Adrenal gland (tissue), 12 donors: ENCODE data around the gene PCSK6. TPM values are rescaled to one million over a fixed set of nuclear protein-coding genes. Genes with fewer than 3 reads are reported as not detected.

Experiments used
- DNase-seq, 7 donors: peaks; one replicate each; pipeline ENCODE4 v3.0.0-alpha.2; 2019 to 2020
- H3K27ac ChIP-seq, 5 donors: fragments of 200-600 bp; sonication (generic) in 4 of 5; 1 replicate in 3 of 5; 2 replicates in 2 of 5; pipeline versions ENCODE4 v1.5.1 to v1.8.0; 2016 to 2020; ENCODE audit warnings: mild to moderate bottlenecking in 1 of 5
- H3K27me3 ChIP-seq: fragments of 200-600 bp; 2 replicates; pipeline ENCODE4 v1.8.0; 2021
- H3K36me3 ChIP-seq, 2 donors: fragments of 200-600 bp; replicated peaks in 1 of 2; 1 replicate in 1 of 2; 2 replicates in 1 of 2; pipeline versions ENCODE4 v1.5.1 to v1.8.0; 2018 to 2022
- H3K4me1 ChIP-seq, 2 donors: fragments of 200-600 bp; replicated peaks in 1 of 2; 1 replicate in 1 of 2; 2 replicates in 1 of 2; pipeline versions ENCODE4 v1.5.1 to v1.8.0; 2018 to 2021
- H3K4me3 ChIP-seq, 4 donors: fragments of 200-600 bp; sonication (generic) in 3 of 4; one replicate each; pipeline ENCODE4 v1.5.1; 2016 to 2018
- H3K9me3 ChIP-seq, 3 donors: fragments of 200-600 bp; sonication (generic) in 1 of 3; replicated peaks in 1 of 3; 1 replicate in 2 of 3; 2 replicates in 1 of 3; pipeline versions ENCODE4 v1.5.1 to v1.8.0; 2016 to 2021
- CTCF ChIP-seq, 6 experiments: fragments of 450-650 bp in 4 of 6; fragments of 200-600 bp in 2 of 6; sonication (generic) in 1 of 6; IDR thresholded peaks; 1 replicate in 5 of 6; 2 replicates in 1 of 6; pipeline versions ENCODE4 v1.5.1 to v1.8.0; 2016 to 2021; ENCODE audit warnings: antibody characterized with exemption in 6 of 6, mild to moderate bottlenecking in 2 of 6, moderate library complexity in 1 of 6
- POLR2A ChIP-seq, 2 donors: fragments of 450-650 bp; IDR thresholded peaks; one replicate each; pipeline ENCODE4 v1.6.1; 2017; ENCODE audit warnings: antibody characterized with exemption in 2 of 2, mild to moderate bottlenecking in 2 of 2, moderate library complexity in 1 of 2
- WGBS, 4 donors: extraction: QIAGEN DNeasy Blood & Tissue Kit in 2 of 4; methylation state at CpG; one replicate each; pipeline versions ENCODE4 v1.1.5 to v1.1.7; 2013 to 2017; 5-methylcytosine and 5-hydroxymethylcytosine counted together
- intact Hi-C, 2 donors: fragments of 100-400 bp; cut with DNase I; formaldehyde crosslinking; loops; one replicate each; pipeline versions ENCODE4 v1.14.1 to v1.15.0; 2022 to 2023
- polyA plus RNA-seq, 3 donors: library from polyadenylated mRNA; stranded (reverse); fragments of 200-250 nt in 2 of 3; fragments of 350-450 nt in 1 of 3; fragmentation: Illumina TruSeq in 1 of 3; extraction: RNeasy Lipid Tissue Mini Kit (QIAGEN cat#74804) in 1 of 3; gene quantifications; one replicate each; pipeline ENCODE4 v1.2.3, GENCODE V29; 2013 to 2014
- total RNA-seq, 9 donors: library from RNA; depleted of rRNA in 4 of 9; stranded (reverse); fragments of >200 nt in 4 of 9; fragments of 120-200 nt in 1 of 9; fragmentation: NEBNext Ultra II Directional in 1 of 9; extraction: Animal tissue kit (Norgen Biotek cat#: 25700) in 1 of 9; gene quantifications; one replicate each; pipeline versions ENCODE4 v1.1.0 to v1.2.4, GENCODE V29; 2013 to 2023
- donor health status: healthy with polysubstance abuse.
- donor health status: Bipolar disorder and iron deficiency.
- donor health status: DM: yes; HTN: yes; CAD: no.
- donor health status: DM: no; HTN: no; CAD: no.
- donor health status: DM: no; HTN: no; CAD: no.
- donor health status: DM: yes; HTN: yes; CAD: no.

Gene PCSK6
- total and polyA plus RNA-seq, 12 donors = 0.88 to 53.0 (median 5.6) TPM

DNA sequence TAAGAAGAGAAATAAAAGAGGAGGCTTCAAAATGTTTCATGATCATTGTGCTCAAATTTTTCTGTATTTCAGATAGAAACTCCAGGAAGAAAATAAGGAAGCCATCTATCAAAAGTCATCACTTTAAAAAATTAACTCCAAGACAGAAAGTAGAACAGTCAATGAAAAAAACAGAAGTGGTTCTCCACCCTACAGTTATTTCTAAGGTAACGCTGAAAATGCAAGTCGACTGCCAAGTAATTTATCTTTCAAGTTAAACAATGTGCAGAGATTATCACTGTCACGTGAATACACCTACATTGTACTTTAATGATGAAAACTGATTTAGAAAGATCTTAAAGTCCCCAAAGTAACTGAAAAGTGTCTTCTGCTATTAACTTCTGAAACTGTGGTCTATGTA is 115.9 kb downstream of the PCSK6 start:
- intact Hi-C loops = no loop called here
- Histone ChIP-seq H3K27ac (no peak overlapping the region), H3K4me1 (peaks cover 0 to under 1% of the 10 kb centered on the region in 2 donors), H3K4me3 (no peak overlapping the region), H3K9me3 (no peaks in the 10 kb centered on the region), H3K36me3 (no peaks in the 10 kb centered on the region), H3K27me3 (no peaks in the 10 kb centered on the region)
- TF ChIP-seq CTCF (IDR thresholded peaks at IDR 0.05) (no peak), POLR2A (IDR thresholded peaks at IDR 0.05) (no peak)
- 45 to 70% (median 54%) methylated on average over 3 of the region's 3 CpGs for WGBS, 4 donors
- DNase-seq = no peak

GRCh38 chr15:101372960-101373525 is 116.5 kb downstream of the PCSK6 start:
- intact Hi-C loops = no loop called here
- Histone ChIP-seq H3K27me3 (no peaks in the 10 kb centered on the region), H3K36me3 (no peaks in the 10 kb centered on the region), H3K27ac (no peak overlapping the region), H3K4me1 (peaks cover 0 to 6% of the 10 kb centered on the region in 2 donors), H3K9me3 (no peaks in the 10 kb centered on the region), H3K4me3 (no peak overlapping the region)
- 63 to 83% (median 73%) methylated on average over 9 to 11 of the region's 11 CpGs for WGBS, 4 donors
- no peak for DNase-seq
- TF ChIP-seq CTCF (IDR thresholded peaks at IDR 0.05) (no peak), POLR2A (IDR thresholded peaks at IDR 0.05) (no peak)

DNA sequence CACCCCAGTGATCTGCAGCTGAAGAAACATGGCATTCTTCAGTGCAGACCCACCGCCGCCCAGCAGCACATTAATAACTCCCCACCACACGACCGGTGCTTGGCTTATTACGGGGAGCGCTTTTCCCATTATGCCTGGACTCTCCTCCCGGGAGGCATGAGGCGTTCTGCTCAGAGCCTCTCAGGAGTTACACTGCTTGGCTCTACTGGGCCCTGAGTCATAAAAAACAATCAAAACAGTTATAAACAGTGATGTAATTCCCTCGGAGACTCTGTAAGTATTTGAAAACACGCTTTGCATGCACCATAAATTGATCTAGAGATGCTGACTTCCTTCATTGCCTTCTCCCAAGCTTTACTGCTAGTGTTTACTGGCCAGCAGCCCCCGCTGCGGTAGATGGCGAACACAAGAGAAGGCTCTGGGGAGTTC is 117.3 kb downstream of the PCSK6 start:
- DNase-seq = no peak
- no peaks in the 10 kb centered on the region for H3K27me3 ChIP-seq
- no peak for TF ChIP-seq CTCF (IDR thresholded peaks at IDR 0.05)
- WGBS, 4 donors = 78 to 91% (median 83%) methylated on average over 13 of the region's 13 CpGs
- H3K4me1 ChIP-seq = peaks cover 0 to 6% of the 10 kb centered on the region in 2 donors
- intact Hi-C loops = no loop called here
- no peaks in the 10 kb centered on the region for H3K36me3 ChIP-seq
- no peak overlapping the region for H3K4me3 ChIP-seq
- no peaks in the 10 kb centered on the region for H3K9me3 ChIP-seq
- no peak overlapping the region for H3K27ac ChIP-seq

GRCh38 chr15:101371519-101371918 is 118.0 kb downstream of the PCSK6 start:
- no peaks in the 10 kb centered on the region for H3K9me3 ChIP-seq
- no peak for DNase-seq
- H3K4me3 ChIP-seq = no peak overlapping the region
- H3K27ac ChIP-seq = no peak overlapping the region
- peaks cover 0 to 6% of the 10 kb centered on the region in 2 donors for H3K4me1 ChIP-seq
- WGBS, 4 donors = 87 to 97% (median 91%) methylated on average over 11 of the region's 11 CpGs
- intact Hi-C loops = no loop called here
- TF ChIP-seq CTCF (IDR thresholded peaks at IDR 0.05) = no peak
- TF ChIP-seq POLR2A (IDR thresholded peaks at IDR 0.05) = no peak
- no peaks in the 10 kb centered on the region for H3K36me3 ChIP-seq
- H3K27me3 ChIP-seq = no peaks in the 10 kb centered on the region
